NCI-H510A (cell line): ENCODE measurements around the gene AHNAK.
"Not testable (repeated sequence)": the region's sequence is repeated elsewhere in the genome, so short reads cannot be mapped to it uniquely, and the experiment has no call there.

Experiments used
- DNase-seq: peaks from one replicate; lab custom pipeline; 2025; lab: John Stamatoyannopoulos, UW

The AHNAK gene, protein sequence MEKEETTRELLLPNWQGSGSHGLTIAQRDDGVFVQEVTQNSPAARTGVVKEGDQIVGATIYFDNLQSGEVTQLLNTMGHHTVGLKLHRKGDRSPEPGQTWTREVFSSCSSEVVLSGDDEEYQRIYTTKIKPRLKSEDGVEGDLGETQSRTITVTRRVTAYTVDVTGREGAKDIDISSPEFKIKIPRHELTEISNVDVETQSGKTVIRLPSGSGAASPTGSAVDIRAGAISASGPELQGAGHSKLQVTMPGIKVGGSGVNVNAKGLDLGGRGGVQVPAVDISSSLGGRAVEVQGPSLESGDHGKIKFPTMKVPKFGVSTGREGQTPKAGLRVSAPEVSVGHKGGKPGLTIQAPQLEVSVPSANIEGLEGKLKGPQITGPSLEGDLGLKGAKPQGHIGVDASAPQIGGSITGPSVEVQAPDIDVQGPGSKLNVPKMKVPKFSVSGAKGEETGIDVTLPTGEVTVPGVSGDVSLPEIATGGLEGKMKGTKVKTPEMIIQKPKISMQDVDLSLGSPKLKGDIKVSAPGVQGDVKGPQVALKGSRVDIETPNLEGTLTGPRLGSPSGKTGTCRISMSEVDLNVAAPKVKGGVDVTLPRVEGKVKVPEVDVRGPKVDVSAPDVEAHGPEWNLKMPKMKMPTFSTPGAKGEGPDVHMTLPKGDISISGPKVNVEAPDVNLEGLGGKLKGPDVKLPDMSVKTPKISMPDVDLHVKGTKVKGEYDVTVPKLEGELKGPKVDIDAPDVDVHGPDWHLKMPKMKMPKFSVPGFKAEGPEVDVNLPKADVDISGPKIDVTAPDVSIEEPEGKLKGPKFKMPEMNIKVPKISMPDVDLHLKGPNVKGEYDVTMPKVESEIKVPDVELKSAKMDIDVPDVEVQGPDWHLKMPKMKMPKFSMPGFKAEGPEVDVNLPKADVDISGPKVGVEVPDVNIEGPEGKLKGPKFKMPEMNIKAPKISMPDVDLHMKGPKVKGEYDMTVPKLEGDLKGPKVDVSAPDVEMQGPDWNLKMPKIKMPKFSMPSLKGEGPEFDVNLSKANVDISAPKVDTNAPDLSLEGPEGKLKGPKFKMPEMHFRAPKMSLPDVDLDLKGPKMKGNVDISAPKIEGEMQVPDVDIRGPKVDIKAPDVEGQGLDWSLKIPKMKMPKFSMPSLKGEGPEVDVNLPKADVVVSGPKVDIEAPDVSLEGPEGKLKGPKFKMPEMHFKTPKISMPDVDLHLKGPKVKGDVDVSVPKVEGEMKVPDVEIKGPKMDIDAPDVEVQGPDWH (N-terminal part only)

GRCh38 chr11:62546244-62546928, at the start of gene AHNAK:
TSS of gene AHNAK (minus strand) at chr11:62546806. CDS start at chr11:62536098, 10,708 bp downstream.
- DNase-seq, result peak; percentile 43

GRCh38 chr11:62595124-62595523, 48.5 kb upstream of the AHNAK start:
- DNase-seq, result no peak

DNA sequence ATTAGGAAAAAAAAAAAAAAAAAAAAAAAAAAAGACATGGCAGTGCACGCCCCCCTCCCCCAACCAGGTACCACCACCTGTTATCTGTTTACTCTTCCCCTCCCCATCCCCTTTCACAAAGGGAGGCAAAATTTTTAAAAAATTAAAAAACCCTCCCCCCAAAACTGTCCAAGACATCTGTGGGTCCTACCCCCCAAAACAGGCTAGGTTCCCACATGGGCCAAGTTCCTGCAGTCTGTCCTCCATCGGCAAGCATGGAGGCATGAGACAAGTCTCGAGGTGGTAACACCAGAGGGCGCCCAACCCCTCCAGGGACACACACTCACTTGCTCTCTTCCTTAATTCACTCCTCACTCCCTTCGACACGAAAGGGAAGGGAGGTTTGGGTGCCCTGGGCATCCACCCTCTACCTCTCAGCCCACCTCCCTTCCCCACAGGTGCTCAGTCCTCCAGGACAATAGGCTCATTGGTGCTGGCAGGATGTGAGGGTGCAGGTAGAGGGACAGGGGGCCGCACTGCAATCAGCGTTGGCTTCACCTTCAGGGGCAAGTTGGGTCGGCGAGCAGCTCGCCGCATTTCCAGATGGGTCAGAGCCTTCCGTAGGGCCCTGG, 46.9 kb upstream of the AHNAK start:
- DNase-seq, result no peak

GRCh38 chr11:62592989-62593421, 46.4 kb upstream of the AHNAK start:
- DNase-seq, result no peak

GRCh38 chr11:62592146-62592815, 45.7 kb upstream of the AHNAK start:
- DNase-seq, result no peak

DNA sequence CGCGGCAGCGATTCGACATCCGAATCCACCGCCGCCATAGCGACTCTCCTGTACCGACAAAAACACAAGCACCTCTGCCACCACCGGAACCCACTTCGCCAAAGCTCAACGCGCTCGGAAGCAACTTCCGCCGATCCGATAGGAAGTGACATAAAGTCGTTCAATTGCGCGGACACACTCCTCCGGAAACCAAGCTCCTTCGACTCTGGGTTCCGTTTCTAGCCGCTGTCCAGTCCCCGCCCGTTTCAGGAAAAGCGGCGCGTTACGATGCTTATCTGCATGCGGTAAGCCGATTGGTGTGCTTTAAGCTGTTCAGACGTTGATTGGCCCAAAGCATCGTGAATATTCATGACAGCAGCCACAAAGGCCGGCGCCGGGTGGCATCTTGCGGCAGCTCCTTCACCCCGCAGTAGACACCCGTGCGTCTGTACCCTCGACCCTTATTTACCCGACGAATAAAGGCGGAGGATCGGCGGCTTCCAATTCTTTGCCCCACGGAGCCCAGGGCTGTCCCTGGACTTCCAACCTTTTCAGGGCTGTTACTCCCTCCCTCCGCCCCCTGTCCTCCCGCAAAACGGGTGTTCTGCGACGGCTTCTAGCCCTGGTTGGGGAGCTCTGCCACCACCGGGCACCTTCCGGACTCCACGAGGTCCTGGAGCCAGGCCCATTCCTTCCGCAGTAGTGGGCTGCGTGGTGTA, 45.0 kb upstream of the AHNAK start, which contains the start of gene TUT1:
TUT1 (minus strand) TSS at position 76 of the 698 bp plus-strand sequence; CDS start at position 38, 38 bp downstream.
- DNase-seq, result peak; percentile 98

- no peak for DNase-seq
Measured at GRCh38 chr11:62588966-62589637, 42.5 kb upstream of the AHNAK start.

- not testable (repeated sequence) for DNase-seq
Measured at GRCh38 chr11:62585356-62585755, 38.8 kb upstream of the AHNAK start.

DNA sequence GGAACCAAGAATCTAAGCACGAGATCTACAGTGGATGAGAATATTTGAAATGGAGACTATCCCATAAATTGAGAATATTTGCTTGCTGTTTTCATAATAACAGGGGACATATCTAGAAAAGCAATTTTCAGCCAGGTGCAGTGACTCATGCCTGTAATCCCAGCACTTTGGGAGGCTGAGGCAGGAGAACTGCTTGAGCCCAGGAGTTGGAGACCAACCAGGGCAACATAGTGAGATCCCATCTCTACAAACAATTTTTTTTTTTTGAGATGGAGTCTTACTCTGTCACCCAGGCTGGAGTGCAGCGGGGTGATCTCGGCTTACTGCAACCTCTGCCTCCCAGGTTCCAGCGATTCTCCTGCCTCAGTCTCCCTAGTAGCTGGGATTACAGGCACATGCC, 35.1 kb upstream of the AHNAK start:
- DNase-seq, result not testable (repeated sequence)

GRCh38 chr11:62580959-62581715, 34.5 kb upstream of the AHNAK start:
- DNase-seq, result no peak

DNA sequence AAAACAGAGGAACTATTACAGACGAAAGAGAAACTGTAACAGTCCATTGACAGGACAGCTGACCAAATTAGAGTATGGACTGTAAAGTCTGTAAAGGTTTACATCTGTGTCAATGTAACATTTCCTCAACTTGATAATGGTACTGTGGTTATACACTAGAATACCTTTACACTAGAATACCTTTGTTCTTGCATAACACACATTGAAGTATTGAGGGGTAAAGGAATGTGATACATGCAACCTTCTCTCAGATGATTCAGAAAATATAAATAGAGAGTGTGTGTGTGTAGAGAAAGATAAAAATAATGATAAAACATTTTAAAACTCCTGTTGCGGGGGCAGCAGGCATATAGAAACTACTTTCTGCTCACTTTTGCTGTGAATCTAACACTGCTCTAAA, 32.6 kb upstream of the AHNAK start:
- DNase-seq, result no peak

DNA sequence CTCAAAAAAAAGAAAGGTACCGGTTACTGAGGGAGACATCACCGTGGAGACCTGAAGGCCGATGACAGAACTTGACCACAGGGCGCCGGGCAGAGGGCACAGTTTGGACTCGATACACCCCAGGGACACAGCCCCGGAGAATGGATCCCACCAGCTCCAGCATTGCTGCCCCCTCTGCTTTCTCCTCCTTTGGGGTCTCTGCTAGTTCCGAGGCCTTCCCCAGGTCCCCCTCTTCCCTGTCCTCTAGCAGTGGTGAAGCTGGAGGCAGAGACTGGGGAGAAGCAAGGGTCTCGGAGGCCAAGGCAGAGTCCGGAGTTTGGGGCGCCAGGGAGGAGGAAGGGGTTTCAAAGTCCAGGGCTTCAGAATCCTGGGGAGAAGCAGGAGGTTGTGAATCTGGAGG, 31.9 kb upstream of the AHNAK start:
- no peak for DNase-seq

GRCh38 chr11:62577046-62577714, 30.6 kb upstream of the AHNAK start:
- DNase-seq, result no peak

DNA sequence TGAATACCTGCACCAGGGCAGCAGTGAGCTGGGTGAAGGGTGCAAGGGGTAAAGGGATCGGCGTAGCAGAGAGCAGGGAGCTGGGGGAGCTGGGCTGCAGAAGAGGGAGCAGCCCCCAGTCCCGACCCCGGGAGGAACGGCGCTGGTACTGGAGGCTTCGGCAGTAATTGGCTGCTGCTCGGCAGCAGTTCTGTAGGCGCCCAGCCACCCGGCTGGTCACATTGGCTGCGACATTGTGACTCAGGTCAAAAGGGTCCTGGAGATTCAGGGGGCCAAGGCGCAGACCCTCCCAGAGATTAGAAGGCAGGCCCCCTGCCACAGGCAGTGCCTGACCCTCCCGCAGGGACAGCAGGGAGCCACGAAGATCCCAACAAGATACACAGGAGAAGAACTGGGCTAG, 29.2 kb upstream of the AHNAK start:
- DNase-seq, result no peak

GRCh38 chr11:62575156-62575555, 28.6 kb upstream of the AHNAK start:
- no peak for DNase-seq

DNA sequence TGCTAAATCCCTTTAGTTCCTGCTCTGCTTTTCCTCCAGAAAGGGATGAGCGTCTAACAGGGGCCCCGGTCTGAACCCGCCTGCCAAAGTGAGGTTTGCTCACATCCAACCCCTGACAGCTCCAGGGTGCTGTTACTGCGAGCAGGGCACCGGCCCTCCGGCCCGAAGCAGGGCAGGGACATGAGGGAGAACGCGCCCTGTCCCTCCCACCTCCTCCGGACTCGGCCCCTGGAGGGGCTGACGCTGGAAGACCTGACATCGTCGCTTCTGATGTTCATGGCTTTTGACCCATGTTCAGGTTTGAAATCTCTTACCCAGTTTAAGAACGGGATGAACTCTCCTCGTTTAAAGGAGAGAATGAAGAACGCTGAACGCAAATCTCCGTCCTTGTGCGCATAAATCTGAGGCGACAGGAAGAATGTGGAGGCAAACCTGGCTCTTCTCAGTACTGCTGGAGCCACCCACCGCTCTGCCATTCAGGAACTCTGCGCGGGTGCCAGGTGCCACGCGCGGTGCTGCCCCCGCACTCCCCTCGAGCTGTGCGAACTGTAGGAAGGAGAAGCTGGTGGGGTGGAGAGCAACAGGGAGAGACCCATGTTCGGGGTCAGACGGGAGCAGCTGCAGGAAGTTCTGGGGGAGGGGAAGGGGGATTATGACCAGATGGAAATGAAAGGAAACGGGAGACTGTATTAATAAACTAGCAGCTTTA, 27.9 kb upstream of the AHNAK start:
- no peak for DNase-seq
